HG03066 (cell line): ENCODE data around the gene CRYL1.

Experiments
- ATAC-seq: cut with Tn5 transposase; IDR thresholded peaks from one replicate; pipeline ENCODE4 v1.9.1; 2021; ENCODE audit warnings: low read depth; ENCODE audit not compliant: unreplicated experiment

The CRYL1 gene

GRCh38 chr13:20404488-20405222 lies 121.0 kb downstream of the CRYL1 start:
- no peak for ATAC-seq

GRCh38 chr13:20403826-20404225 lies 121.8 kb downstream of the CRYL1 start:
- ATAC-seq, result no peak

- no peak for ATAC-seq
Measured at GRCh38 chr13:20402881-20403280, 122.8 kb downstream of the CRYL1 start.

- ATAC-seq, result no peak
Measured at GRCh38 chr13:20401931-20402856, 123.5 kb downstream of the CRYL1 start.

GRCh38 chr13:20401531-20401930 lies 124.1 kb downstream of the CRYL1 start:
- ATAC-seq, result no peak

GRCh38 chr13:20400774-20401173 lies 124.9 kb downstream of the CRYL1 start:
- ATAC-seq, result no peak

GRCh38 chr13:20399961-20400360 lies 125.7 kb downstream of the CRYL1 start:
- no peak for ATAC-seq

GRCh38 chr13:20399515-20399914 lies 126.1 kb downstream of the CRYL1 start:
- ATAC-seq, result no peak

GRCh38 chr13:20398459-20398858 lies 127.2 kb downstream of the CRYL1 start:
- no peak for ATAC-seq

- ATAC-seq, result no peak
Measured at GRCh38 chr13:20397896-20398295, 127.8 kb downstream of the CRYL1 start.

GRCh38 chr13:20395061-20395916 lies 130.4 kb downstream of the CRYL1 start:
- no peak for ATAC-seq

GRCh38 chr13:20394506-20394905 lies 131.2 kb downstream of the CRYL1 start:
- no peak for ATAC-seq

GRCh38 chr13:20394169-20394501 lies 131.5 kb downstream of the CRYL1 start:
- no peak for ATAC-seq

GRCh38 chr13:20393273-20394168 lies 132.1 kb downstream of the CRYL1 start:
- ATAC-seq, result no peak

GRCh38 chr13:20392530-20392929 lies 133.1 kb downstream of the CRYL1 start:
- ATAC-seq, result no peak

GRCh38 chr13:20391597-20392452 lies 133.8 kb downstream of the CRYL1 start:
- no peak for ATAC-seq

GRCh38 chr13:20390526-20391175 lies 135.0 kb downstream of the CRYL1 start:
- no peak for ATAC-seq

GRCh38 chr13:20389696-20390525 lies 135.7 kb downstream of the CRYL1 start:
- ATAC-seq, result no peak
